SK-N-SH (cell line): ENCODE data around the gene ABLIM1.

Source experiments
- GABPA ChIP-seq: IDR thresholded peaks from 2 replicates; pipeline ENCODE4 v1.4.0; 2012; ENCODE audit warnings: low read depth, mild to moderate bottlenecking
- MEF2A ChIP-seq: IDR thresholded peaks from 2 replicates; pipeline ENCODE4 v1.4.0; 2012; ENCODE audit warnings: low read depth, borderline replicate concordance
- RCOR1 ChIP-seq: fragments of 150-350 bp; IDR thresholded peaks from 2 replicates; pipeline ENCODE4 v1.6.1; 2017; ENCODE audit warnings: antibody characterized with exemption, low read length
- SMC3 ChIP-seq: IDR thresholded peaks from 2 replicates; pipeline ENCODE4 v1.6.1; 2012; ENCODE audit warnings: low read depth, low read length, improper control_type of control experiment
- TF ChIP-seq, protein P1 (sequence below): fragments of 200-600 bp; sonication (generic); IDR thresholded peaks from 2 replicates; pipeline ENCODE4 v1.6.1; 2017; ENCODE audit warnings: antibody characterized with exemption, mild to moderate bottlenecking, moderate library complexity

- TF ChIP-seq RCOR1, result no peak
- TF ChIP-seq SMC3, result no peak
- TF ChIP-seq GABPA, result no peak
- TF ChIP-seq, protein P1, sequence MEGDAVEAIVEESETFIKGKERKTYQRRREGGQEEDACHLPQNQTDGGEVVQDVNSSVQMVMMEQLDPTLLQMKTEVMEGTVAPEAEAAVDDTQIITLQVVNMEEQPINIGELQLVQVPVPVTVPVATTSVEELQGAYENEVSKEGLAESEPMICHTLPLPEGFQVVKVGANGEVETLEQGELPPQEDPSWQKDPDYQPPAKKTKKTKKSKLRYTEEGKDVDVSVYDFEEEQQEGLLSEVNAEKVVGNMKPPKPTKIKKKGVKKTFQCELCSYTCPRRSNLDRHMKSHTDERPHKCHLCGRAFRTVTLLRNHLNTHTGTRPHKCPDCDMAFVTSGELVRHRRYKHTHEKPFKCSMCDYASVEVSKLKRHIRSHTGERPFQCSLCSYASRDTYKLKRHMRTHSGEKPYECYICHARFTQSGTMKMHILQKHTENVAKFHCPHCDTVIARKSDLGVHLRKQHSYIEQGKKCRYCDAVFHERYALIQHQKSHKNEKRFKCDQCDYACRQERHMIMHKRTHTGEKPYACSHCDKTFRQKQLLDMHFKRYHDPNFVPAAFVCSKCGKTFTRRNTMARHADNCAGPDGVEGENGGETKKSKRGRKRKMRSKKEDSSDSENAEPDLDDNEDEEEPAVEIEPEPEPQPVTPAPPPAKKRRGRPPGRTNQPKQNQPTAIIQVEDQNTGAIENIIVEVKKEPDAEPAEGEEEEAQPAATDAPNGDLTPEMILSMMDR, result no peak
- no peak for TF ChIP-seq MEF2A
Measured at GRCh38 chr10:114662646-114663217, 4.7 kb upstream of the ABLIM1 start.
